Stimulated activated naive CD4-positive, alpha-beta T cell (primary cell): Measurements from ENCODE around the gene KDM5B.
"Not testable (repeated sequence)": the region's sequence is repeated elsewhere in the genome, so short reads cannot be mapped to it uniquely, and the experiment has no call there.

Source experiments
- DNase-seq, 6 experiments: peaks; one replicate each; lab custom pipeline; 2025; lab: John Stamatoyannopoulos, UW

The KDM5B gene

DNA sequence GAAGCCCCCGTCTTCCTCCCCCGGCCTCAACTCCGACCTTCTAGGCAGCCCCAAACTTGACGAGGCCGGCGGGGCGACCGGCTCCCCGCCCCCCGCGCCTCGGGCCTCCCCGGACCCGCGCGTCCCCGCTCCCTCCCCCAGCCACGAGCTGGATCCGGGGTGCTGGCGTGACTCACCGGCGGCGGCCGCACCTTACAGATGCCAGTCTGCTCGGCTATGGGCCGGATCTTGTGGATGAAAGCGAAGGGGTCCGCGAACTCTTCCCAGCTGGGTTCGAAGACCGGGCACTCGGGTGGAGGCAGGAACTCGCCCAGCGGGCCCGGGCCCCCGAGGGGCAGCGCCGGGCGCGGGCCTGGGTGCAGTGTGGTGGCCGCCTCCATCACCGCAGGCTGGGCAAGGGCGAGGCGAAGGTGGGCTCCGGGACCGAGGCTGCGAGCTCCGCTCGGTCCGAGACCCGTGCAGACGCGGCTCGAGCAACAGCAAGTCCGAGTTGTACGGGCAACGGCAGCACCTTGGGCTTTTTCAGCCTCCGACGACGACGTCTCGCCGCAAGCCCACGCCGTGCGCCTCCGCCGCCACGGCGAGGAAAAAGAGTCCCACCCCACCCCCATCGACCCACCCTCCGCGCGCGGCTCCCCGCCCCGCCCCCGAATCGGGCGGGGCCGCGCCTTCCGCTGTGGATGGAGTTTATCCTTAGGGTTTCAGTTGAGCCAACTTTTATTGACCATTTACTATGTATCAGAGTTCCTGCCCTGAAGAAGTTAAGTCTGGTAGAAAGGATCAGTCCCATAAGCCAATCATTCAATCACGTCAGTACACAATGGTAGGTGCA, at the start of gene KDM5B:
TSS of gene KDM5B (minus strand) at position 496 of the 832 bp plus-strand sequence. CDS start at position 380, 116 bp downstream.
- DNase-seq = peak; percentile 13 to 65 (median 46)

DNA sequence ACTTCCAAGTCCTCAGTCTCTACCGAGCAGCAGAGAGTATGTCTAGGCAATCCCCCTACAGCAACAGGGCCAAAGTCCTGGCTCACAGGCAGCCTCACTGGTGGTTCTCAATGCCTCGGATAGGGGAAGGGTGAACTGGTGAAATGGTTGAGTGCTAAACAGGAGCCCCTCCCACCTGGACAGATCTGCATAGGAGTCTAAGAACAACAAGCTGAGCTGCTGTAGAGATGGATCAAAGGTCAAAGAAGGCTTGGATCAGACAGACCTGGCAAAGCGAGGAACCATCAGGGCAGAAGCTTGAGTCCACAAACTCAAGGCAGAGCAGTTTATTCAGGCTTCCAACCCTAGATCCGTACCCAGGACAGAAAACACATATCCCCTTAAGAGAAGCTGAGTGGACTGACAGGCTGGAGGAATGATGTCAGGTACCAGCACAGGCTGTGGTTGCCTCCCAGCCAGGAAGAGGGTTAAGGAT, 49.0 kb upstream of the KDM5B start:
- DNase-seq = no peak

DNA sequence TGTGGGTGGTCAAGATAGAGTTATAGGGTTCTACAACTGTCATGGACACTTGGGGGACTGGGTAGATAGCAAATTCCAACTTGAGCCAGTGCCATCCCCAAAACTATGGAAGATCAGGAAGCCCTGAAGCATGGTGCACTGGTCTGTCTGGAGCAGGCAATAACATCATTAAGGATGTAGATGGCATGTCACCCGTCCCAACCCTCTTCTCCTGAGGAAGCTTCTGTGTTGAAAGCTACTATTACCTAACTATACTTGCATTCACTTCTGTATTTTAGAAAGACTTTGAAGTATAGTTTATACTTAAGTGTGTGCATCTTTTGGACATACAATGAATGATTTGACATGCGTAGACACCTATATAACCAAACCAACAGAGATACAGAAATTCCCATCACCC, 47.8 kb upstream of the KDM5B start:
- DNase-seq = no peak

DNA sequence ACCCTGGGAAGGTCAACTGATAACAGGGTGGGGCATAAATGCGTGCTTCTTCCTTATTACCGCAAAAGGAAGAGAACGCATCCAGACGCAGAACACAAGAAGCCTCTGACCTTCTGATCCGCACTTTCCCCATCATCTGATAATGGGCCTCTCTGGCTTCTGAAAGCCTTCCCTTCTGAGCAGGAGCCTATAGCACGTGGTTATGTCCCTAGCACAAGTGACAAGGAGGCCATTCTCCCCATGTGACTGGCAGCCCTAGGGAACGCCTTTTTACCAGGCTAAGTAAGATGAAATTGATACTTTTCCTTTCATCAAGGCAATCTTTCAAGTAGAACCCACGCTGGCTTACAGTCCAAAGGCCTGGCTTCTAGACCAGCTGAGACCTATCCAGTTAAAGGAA, 46.6 kb upstream of the KDM5B start:
- no peak for DNase-seq

DNA sequence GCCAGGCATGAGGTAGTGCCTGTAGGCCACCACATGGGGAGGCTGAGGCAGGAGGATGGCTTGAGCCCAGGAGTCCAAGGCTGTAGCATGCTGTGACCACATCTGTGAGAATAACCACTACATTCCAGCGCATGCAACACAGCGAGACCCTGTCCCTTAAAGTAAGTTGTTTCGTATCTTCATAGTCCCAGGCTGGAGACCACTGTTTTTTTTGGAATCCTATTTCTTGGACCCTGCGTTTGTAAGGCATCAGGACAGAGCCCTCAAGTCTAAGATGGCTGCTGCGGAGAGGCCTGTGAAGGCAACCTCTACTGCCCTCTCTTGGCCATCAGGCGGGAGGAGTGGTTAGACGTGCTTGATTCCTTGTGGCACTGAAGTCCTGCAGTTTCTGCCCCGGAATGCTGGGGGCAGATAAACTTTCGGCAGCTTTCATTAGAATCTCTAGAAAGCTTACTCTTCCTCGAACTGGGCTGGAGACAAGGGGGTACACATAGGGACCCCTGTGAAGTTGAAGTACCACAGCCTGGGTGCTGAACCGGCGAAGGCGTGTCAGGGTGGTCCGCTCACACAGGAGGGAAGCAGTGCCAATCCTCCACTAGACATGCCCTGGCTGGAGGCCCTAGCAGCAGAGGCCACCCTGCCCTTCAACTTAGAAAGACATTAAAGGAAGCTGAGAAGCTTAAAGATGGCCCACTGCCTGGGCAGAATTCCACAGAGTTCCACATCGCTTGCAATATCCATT, 44.1 kb upstream of the KDM5B start:
- no peak for DNase-seq

DNA sequence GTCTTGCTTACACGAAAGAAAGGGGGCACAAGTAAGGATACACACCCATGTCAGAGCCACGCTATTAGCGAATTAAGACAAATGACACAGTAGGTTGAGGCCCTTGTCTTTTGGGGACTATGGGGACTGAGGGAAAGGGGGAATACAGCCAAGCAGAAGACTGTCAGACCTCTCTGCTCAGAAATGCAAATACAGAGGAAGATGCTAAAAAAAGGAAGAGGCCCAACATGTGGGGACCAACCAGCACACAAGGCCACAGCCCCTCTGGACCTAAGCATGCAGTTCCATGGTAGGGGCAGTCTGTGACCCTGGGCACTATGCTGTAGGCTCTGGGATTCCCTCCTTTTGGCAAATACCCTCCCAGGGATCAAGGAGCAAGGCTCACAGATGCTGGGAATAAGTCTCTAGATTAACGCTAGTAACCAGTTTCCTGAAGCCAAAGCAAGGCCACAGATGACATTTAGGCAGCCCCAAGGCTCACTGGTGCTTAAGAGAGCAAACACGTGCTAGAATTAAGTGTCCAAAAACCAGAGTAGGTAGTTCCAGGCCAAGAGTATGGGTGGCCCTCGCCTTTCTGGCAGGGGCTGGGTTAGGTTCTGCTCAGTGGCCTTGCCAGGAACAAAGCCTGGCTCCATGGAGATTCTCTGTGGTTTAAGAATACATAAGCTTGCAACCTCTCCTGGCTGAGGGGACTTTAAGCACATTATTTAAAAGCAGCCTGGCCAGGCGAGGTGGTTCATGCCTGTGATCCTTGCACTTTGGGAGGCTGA, 42.6 kb upstream of the KDM5B start:
- no peak for DNase-seq

DNA sequence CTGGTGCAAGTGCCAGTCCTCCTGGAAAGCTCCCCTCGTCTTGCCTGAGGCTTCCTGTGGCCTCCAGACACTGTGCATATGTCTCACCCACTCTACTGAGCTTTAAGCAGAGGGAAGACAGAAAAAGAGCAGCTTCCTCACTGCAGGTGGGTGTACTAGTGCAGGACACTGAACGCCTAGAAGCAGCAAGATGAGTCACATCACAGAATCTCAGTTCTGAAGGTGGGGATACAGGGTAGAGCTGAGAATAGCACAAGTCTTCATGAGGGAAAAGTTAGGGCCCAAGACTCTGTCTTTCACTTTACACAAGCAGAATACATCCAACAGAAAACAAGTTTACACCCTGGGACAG, 39.9 kb upstream of the KDM5B start:
- no peak for DNase-seq

DNA sequence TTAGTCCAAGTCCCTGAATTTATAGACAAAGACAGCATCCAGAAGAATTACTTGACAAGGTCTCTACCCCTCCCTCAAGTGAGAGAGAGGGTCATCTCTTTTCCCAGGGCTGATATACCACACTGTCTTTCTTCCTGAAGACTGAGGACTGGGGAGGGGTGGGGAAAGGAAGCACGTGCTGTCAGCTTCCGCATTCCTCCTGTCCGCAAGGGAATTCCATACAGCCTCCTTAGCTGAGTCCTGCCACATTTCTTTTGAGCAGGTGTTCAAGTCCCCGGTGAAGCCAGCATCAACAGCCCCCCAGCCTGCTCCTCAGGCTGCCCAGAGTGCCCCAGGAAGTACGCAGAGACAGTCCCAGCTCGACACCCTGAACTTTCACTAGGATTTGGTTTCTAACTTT, 36.7 kb upstream of the KDM5B start:
- no peak for DNase-seq

DNA sequence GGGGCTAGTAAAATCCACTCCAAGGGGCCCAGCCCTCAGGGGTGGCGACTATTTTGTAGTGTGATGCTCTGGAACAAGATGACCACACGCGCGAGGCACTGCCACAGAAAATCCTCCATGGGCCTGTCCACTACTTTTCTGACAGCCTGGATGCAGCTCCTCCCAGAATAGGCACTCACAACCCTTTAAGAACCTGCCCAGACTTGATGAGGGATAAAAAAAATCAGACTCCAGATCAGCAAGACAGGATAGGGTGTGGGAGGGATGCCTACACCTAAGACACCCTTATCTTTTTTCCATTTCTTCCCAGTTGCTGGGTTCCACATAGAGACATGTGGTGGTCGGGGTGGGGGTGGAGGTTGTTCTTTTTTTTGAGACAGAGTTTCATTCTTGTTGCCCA, 36.0 kb upstream of the KDM5B start:
- DNase-seq = no peak

DNA sequence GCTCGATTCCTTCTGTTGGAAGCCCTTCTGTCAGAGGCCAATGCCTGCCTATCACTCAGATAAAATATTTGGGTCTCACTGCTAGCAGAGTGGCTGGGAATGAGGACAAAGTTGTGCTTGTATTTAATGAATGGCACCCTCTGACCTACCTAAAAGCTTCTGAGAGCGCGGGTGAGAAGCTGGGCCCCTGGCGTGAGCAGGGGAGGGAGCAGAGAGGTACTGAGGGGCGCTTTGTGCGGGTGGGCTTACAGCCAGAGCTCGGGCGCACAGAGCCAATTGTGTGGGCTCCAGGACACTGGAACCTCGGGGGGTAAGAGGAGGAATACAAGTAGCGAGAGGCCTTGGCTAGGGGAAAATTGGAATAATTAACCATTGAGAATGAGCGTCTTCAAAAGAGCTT, 34.9 kb upstream of the KDM5B start:
- no peak for DNase-seq

DNA sequence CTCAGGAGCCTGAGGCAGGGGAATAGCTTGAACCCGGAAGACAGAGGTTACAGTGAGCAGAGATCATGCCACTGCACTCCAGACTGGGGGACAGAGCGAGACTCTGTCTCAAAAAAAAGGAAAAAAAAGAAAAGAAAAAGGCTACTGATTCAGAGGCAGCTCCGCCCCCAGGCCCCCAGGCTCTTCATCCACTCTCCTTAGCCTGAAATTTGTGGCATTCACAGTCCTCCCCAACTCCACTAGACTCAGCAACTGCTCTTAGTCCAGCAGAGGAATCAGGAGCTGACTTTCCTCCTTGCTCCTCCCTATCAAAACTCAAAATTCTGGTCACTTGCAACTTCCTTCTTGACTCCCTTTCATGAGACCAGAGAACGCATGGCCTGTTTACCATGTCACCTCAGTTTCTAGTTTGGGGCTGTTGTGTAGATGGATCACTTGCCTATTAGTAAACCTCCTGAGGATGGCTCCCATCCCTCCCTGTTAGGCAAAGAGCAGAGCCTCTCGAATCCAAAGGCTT, 29.6 kb upstream of the KDM5B start:
- no peak for DNase-seq

DNA sequence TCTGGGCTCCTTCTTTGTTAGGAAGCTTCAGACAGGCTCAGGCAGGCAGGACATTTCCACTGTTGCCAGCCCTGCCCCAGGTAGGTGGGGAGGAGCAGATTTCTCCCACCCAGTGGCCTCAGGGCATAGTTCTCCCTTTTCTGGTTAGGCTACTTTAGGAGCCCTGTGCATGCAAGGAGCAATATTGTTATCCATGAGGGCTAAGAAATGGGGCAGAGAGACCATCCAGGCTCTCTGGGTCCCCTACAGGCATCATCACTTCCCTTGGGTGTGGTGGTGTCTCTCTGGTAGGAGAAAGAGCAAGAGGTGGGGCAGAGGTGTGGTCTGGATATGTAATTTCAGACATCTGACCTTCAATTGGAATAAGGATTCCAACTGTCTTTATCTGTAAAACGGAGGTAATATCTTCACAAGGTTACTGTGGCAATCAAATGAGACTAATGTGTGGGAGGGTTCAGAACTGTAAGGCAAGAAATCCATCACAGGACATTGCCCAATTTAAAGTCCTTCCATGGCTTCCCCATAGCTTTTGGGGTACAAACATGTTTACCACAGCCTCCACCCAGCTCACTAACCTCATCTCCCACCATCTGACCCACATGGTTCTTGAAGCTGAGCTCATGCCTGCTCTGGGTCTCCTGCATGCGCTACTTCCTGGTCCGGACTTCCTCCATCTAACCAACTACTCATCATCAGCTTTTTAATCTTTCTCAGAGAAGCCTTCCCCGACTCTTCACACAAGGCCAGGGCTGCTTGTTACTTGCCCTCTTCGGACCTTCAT, 28.6 kb upstream of the KDM5B start:
- no peak for DNase-seq

DNA sequence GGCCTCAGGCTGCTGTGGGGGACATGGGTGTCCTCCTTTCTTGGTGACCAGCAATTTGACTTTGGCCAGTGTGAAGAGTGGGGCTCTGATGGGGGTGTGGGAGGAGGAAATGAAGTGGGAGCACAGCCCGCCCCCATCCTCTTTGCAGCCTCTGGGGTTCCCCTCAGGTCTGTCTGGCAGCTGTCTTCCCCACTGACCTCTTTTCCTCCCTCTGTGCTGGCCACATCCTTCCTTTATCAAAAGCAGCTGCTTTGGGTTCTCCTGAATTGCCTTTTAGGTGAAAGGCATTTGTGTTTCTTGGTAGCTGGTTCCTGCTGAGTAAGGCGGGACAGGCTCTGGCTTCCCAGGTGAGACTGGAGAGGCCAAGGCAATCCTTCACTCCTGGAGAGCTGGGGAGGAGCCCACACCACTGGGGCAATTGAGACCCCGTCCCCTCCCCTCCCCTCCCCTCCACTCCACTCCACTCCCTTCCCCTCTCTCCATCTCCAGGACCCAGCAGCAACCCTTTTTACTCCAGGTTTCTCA, 27.4 kb upstream of the KDM5B start:
- no peak for DNase-seq

DNA sequence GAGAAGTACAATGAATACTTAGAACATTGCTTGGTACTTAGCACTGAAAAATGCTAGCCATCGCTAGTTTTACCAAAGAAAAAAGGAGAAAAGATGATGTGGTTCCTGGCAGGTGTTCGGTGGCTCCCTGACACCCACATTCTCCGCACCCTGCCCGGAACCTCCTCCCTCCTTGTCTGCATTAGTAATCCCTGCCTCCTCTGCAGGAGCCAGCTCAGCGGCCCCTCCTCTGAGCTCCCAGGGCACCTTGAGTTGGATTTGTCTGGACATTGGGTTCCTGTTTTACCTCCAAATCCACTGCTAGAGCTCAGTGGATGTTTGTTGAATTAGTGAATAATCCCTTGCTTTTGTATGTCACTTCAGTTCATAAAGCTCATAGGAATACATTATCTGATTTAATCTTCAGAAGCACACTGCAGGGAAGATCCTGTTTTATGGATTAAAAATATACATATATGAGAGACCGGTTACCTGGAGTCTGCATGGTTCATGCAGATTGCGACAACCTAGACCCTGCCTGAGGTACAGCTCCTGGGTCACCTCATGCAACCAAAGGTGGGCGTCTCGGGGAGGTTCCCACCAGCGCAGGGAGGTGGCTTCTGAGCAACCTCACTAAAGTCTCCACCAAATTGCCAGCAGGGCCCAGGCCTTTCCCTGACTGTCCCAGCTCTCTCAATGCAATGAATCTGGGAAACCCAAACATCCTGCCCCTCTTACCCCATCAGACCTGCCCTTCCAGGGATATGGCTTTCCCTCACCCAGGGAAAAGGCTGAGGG, 26.7 kb upstream of the KDM5B start:
- no peak for DNase-seq

DNA sequence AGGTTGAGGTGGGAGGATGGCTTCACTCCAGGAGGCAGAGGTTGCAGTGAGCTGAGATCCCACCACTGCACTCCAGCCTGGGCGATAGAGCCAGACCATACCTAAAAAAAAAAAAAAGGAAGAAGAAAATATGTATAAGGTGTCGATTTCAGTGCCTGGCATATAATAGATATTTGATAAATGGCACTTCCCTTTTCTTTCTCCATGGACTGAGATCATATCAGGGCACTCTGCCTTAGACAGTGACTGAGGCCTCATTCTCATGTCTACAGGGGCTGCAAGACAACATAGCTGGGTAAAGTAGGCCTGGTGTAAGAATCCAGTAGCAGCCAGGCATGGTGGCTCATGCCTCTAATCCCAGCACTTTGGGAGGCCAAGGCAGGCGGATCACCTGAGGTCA, 23.7 kb upstream of the KDM5B start:
- DNase-seq = no peak

DNA sequence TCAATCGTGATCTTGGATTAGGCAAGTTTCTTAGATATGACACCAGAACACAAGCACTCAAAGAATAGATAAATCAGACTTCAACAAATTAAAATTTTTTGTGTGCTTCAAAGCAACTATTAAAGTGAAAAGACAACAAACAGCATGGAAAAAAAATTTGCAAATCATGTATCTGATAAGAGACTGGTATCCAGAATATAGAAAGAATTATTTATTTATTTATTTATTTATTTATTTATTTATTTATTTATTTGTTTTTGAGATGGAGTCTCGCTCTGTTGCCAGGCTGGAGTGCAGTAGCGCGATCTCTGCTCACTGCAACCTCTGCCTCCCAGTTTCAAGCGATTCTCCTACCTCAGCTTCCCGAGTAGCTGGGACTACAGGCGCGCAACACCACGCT, 21.0 kb upstream of the KDM5B start:
- not testable (repeated sequence) for DNase-seq

DNA sequence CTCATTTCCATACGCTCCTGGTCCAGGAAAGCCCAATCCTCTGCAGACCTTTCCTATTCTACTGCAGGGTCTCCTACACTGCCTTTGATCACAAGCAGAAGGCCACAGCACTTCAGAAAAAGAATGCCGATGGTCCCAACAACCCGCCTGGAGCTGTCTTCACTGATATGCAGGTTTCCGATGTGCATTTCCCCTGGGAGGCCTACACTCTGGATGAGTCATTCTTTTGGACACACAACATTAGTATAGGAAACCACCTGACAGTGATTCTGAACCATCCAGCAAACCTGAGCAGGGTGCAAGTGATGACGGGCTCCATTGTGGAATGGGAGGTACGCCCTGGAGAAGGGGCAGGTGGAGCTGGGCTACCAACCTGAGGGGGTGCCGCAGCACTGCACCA, 17.5 kb upstream of the KDM5B start:
- DNase-seq = no peak

DNA sequence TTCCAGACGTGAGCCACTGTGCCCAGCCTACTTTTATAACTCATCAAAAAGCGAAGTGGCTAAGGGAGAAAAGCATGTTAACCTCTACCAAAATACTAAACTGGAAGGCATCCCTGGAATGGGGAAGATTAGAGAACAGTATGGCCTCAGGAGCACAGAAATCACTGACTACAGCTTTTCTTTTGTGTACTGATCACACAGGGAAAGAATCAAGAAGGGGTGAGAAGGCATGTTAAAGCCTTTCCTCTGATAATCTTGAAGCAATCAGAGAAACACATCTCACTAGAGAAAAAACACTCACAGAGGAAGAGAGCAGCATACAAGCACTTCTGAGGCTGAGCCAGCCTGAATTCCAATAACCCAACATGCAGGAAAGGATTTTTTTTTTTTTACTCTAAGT, 13.2 kb upstream of the KDM5B start:
- no peak for DNase-seq

DNA sequence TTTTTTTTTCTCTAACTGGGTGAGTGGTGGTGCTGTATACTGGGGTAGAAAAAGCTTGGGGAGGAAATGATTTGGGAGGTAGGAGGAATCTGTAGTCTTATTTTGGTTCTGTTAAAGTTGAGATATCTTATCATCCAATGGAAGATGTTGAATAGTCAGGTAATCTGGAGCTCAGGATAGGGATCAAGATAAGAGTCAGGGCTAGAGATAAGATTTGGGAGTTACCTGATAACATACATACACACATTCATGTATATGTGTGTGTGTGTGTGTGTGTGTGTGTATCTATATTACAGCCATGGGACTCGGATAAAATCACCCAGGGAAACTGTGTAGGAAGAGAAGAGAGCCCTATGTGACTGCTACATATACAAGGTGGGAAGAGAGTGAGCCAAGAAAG, 10.6 kb upstream of the KDM5B start:
- DNase-seq = no peak

DNA sequence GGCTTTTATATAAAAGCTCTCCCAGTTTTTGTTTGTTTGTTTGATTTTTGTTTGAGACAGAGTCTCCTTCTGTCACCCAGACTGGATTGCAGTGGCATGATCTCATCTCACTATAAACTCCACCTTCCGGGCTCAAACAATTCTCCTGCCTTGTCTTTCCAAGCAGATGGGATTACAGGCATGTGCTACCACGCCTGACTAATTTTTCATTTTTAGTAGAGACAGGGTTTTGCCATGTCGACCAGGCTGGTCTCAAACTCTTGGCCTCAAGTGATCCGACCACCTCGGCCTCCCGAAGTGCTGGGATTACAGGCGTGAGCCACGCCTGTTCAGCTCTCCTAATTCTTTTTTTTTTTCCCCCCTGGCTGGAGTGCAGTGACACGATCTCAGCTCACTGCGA, 6.9 kb upstream of the KDM5B start:
- DNase-seq = no peak
